GM13976 (cell line): ENCODE data around the gene ALG14.

ENCODE experiments used
- DNase-seq: peaks from one replicate; pipeline ENCODE4 v3.0.0; 2012; ENCODE audit warnings: low spot score
- in situ Hi-C: fragments of 300-500 bp; cut with MboI; formaldehyde crosslinking; loops from one replicate; pipeline ENCODE4 v1.12.0; 2022; ENCODE audit warnings: low sequenced_read_pairs, mixed read lengths, inconsistent platforms; ENCODE audit not compliant: unreplicated experiment
- TF ChIP-seq, protein P1 (sequence below): IDR thresholded peaks from 2 replicates; pipeline ENCODE4 v1.5.1; 2012; ENCODE audit warnings: borderline replicate concordance, mild to moderate bottlenecking; ENCODE audit not compliant: insufficient read depth; ENCODE audit errors: extremely low read depth, missing control alignments, control extremely low read depth

Gene ALG14

DNA sequence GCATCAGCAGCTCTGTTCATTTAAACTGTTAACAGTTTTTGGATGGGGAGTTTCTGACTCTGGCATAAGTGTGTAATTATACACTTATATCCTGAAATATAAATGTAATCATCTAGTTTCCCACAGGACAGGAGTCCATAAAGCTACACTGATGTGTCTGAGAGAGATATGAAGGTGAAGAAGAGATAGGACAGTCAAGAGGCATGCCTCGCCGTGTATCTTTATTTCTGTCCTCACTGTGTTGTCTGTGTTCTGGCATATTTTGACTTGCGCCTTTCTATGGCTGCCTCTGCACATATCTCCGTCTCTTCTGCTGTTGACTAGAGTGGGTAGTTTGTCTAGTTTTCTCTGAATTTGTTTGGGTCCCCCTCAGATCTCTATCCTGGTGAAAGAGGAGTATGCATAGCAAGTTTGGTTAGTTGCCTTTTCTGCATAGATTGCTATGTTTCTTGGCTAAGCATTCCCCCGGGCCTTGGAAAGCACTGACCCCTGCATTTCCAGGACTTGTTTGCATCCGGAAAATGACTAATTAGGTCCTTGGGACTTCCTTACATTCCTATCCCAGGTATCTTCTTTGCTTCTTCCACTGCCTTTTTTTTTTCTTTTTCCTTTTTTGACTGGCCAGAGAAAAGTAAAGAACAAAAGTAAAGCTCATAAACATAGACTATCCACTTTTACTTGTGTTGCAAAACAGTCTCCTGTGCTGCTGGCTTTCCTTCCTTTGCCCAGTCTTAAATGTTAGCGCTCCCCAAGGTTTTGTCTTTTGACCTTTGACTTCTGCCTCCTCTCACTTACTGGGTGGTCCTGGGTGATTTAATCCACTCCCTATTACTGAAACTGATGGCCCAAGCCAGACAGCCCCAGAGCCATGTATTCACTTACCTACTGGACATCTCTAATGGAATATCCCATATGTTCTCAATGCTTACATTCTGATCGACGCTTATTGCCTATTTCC is 118.2 kb downstream of the ALG14 start:
- in situ Hi-C loops: no loop called here
- no peak for DNase-seq
- TF ChIP-seq, protein P1, sequence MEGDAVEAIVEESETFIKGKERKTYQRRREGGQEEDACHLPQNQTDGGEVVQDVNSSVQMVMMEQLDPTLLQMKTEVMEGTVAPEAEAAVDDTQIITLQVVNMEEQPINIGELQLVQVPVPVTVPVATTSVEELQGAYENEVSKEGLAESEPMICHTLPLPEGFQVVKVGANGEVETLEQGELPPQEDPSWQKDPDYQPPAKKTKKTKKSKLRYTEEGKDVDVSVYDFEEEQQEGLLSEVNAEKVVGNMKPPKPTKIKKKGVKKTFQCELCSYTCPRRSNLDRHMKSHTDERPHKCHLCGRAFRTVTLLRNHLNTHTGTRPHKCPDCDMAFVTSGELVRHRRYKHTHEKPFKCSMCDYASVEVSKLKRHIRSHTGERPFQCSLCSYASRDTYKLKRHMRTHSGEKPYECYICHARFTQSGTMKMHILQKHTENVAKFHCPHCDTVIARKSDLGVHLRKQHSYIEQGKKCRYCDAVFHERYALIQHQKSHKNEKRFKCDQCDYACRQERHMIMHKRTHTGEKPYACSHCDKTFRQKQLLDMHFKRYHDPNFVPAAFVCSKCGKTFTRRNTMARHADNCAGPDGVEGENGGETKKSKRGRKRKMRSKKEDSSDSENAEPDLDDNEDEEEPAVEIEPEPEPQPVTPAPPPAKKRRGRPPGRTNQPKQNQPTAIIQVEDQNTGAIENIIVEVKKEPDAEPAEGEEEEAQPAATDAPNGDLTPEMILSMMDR: no peak

DNA sequence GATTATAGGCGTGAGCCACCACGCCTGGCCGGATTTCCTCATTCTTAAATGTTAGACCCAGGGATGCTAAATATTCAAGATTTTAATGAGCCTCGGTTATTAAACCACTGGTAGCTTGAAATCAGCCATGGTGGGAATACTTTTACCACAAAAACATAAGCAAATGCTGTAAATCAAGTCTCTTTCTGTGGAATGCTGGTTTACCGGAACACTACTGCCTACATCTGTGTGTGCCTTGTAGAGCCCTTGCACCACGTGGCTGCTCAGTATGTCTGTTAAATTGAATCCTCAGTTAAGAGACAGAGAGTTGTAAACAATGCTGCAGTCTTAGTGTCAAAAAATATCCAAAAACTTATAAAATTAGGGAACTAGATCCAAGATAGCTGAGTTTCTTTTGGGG is 119.0 kb downstream of the ALG14 start:
- TF ChIP-seq, protein P1: no peak
- in situ Hi-C loops: no loop called here
- no peak for DNase-seq

DNA sequence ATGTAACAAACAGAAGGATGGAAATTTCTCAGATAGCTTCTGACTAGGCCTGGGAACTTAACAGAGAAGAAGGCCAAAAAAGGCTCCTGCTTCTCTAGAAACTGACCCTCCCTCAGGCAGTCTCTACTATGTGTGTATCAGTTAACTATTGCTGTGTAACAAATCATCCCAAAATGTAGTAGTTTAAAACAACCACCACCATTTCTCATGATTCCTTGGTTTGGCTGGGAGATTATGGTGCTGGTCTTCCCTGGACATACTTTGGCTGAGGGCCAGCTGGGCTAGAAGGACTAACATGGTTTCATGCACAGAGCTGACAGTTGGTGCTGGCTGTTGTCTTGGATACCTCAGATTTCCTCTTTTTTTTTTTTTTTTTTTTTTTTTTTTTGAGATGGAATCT is 119.6 kb downstream of the ALG14 start:
- TF ChIP-seq, protein P1: no peak
- no peak for DNase-seq
- in situ Hi-C loops: no loop called here

DNA sequence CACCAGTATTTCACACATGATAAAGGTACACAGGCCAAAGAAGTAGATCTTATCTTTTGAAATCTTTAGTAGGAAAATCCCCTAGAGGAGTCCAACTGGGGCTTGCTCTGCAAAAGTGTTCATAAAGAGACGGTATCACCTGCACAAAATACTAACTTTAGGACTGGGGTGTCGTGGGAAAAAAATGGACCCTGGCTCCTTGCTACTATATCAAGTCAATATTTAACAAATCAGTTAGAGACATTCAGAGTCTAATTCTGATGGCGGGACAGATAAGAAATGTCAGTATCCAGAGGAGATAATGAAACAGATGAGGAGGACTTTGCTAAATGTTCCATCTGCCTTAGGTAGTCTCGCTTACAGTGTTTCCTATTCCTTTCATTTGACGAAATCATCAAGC is 120.2 kb downstream of the ALG14 start:
- TF ChIP-seq, protein P1: no peak
- DNase-seq: no peak
- in situ Hi-C loops: no loop called here

DNA sequence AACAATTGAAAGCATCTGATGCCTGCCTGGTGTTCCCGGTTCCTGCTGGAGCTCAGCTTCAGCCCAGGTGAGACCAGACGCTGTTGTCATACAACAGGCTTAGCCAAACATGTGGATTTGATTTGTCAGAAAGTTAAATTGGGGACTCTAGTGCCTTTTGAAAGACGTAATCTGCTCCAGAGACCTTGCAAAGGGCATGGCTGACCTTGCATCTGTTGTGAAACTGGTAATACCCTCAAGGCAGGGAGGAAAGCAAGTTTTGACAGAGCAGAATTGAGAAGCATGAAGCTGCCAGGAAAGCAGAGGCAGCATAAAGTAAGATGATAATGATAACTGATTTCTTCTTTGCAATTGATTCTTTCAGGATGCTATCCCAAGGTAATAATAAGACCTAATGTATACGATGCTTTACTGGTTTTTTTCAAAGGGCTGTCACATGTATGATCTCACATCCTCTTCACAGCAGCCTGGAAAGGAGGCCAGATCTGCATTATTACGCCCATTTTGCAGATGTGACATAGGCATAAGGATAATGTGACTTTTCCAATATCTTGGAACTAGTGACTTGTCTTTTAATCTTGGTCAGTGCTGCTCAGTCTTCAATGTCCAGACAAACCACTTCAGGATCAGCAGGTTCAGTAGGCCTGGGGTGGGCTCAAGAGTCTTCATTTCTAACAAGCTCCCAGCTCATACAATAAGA is 121.1 kb downstream of the ALG14 start:
- no peak for DNase-seq
- TF ChIP-seq, protein P1: no peak
- in situ Hi-C loops: no loop called here

DNA sequence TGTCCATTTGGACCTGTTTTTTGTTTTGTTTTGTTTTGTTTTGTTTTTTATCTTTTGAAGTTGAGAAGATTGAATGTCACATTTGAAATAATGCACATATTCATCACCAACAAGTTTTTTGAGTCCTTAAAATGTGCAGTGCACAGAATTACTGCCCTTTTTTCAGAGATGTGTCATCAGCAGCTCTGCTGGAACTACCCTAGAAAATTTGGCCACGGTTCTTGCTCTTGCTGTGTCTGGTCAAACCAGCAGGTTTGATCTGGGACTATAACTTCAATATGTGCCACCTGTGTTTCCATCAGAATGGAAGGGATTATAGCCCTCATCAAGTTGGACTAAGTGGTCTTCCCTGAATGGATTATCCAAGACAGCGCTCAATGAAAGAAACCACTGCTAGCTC is 121.7 kb downstream of the ALG14 start:
- in situ Hi-C loops: no loop called here
- no peak for DNase-seq

More for the DNA sequence above, 121.7 kb downstream of the ALG14 start:
- TF ChIP-seq, protein P1: no peak
